ENCODE data around the gene SORL1-AS1.
A peak's percentile ranks its signal among the peaks of the same experiment; 100 is the strongest.

Gene SORL1-AS1

GRCh38 chr11:121451178-121451985 lies 1.4 kb downstream of the SORL1-AS1 start:
- no peak for DNase-seq (ENCODE audit: low spot score)

DNA sequence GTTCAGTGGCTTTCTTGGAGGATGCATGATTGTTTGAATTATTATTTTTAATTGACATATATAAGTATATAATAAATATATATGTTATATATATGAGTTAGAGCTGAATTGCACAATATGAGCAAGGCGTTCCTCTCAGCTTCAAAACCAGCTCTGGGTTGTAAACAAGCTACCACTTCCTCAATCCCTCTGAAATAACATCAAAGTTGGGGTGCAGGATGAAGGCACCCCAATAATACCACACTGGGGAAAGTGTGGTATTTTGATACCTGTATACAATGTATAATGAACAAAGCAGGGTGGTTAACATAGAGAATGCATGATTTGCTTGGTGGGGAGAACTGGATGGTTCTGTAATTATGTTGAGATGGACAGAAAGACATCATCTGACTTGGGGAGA lies 2.4 kb downstream of the SORL1-AS1 start:
- no peak for DNase-seq (ENCODE audit: low spot score)

DNA sequence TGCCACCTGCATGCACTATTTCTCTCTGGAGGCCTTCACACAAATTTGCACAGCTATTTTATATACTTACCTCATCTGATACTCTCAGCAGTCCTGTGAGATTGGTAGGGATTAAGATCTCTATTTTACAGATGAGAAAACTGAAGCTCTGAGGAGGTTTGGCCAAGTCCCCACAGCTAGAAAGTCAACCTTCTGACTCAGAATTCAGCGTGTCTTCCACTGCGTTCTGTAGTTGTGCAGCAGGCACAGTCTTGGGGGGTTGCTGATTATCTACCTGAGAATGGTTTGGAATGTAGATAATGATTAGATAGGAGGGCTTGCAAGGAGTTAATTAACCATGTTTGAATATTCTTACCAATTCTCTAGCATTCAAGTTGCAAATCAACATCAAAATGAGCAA lies 3.1 kb downstream of the SORL1-AS1 start:
- DNase-seq (ENCODE audit: low spot score): no peak

DNA sequence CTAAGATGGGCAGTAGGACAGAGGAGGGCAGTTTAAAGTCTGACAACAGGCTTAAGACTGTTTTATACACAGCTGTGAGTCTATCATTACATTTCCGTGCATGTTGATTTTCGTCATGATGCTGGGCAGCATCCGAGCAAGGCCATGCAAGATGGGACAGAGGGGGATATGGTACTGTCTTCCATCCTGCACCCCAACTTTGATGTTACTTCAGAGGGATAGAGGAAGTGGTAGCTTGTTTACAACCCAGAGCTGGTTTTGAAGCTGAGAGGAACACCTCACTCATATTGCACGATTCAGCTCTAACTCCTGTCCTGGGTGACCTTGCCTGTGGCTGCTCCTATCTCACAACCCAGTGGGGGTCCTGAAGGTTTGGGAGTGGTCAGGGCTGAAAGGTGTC lies 3.6 kb downstream of the SORL1-AS1 start:
- no peak for DNase-seq (ENCODE audit: low spot score)

GRCh38 chr11:121448431-121448941 lies 4.3 kb downstream of the SORL1-AS1 start:
- no peak for DNase-seq (ENCODE audit: low spot score)

DNA sequence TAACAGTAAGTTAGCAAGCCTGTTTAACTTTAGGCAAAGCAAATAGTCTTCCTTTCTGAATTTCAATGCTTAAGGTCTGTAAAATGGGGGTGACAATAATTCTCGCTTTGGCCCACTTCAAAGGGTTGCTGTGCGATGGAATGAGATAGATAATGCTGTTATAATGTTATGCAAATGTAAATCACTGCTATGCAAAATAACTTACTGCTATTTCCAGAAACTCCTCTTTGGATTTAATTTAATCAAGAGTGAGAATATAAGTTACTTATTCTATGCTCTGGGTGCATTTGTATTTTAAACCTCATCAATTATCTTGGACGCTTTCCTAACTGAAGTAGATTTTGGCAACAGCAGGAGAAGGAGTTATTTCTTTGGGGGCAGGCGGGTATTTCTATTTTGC lies 4.8 kb downstream of the SORL1-AS1 start:
- no peak for DNase-seq (ENCODE audit: low spot score)

DNA sequence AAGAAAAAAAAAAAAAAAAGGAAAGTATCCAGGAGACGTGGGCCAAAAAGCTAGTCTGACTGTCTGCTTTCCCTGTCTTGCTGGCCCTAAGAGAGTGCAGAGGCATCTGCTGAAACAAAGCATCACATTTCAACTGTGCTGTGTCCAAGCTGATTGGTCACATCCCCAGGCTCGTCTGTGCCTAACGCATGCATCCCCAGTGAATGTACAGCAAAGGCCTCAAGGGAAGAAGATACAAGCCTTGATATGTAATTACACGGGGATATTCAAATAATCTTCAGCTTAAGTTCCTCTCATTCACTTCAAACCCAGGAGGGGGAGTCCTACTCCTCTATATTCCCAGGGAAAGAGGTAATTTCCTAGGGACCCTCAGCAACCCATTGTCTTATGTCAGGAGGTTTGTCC lies 6.0 kb downstream of the SORL1-AS1 start:
- peak; percentile 35 for DNase-seq (ENCODE audit: low spot score)

- DNase-seq (ENCODE audit: low spot score): no peak
These were observed 7.5 kb downstream of the SORL1-AS1 start for GRCh38 chr11:121445071-121445768.

DNA sequence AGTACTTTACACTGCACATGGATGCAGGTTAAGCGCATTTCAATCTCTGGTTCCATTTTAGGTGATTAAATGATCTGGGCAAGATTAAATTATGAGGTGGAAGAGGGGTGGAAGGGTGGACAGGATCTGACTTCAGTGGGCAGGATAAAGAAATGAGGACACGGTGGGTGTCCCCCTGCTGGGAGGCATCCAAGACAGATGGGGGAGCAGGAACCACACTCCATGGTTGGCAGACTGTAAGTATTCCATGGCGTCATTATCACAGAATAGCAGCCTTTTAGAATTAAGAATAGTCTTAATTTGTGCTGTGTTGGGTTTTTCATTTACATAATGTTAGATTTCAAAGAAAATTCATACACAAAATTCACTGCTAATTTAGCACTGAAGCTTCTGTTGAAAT lies 8.2 kb downstream of the SORL1-AS1 start:
- DNase-seq (ENCODE audit: low spot score): no peak

DNA sequence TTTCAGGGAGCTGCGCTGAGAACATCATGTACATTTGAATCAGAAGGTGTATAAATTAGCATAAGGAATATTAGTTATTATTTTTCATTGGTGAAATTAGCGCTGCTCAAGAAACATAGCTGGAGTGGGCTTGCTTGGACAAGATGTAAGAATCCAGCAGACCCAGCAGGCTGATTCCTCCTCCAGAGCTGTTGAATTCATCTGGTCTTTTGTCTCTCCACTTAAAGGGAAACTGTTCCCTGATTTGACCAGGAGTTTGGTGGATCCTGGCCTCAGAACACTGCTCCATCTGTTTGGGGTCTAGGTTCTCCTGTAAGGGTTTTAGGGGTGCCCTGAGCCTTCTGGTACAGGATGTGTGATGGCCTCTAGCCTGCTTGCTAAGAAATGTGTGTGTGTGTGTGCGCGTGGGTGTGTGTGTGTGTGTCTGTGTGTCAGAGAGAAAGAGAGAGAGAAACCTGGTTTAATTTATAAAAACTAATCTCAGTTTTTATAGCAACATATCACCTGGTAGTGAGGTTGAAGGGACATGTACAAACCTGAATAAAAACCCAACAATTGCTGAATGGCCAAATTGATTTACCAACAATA lies 9.0 kb downstream of the SORL1-AS1 start:
- DNase-seq (ENCODE audit: low spot score): no peak

GRCh38 chr11:121441521-121441920 lies 11.2 kb downstream of the SORL1-AS1 start:
- DNase-seq (ENCODE audit: low spot score): no peak

- DNase-seq (ENCODE audit: low spot score): no peak
These were observed 13.0 kb downstream of the SORL1-AS1 start for GRCh38 chr11:121439759-121440158.

GRCh38 chr11:121439337-121439736 lies 13.4 kb downstream of the SORL1-AS1 start:
- DNase-seq (ENCODE audit: low spot score): no peak

- DNase-seq (ENCODE audit: low spot score): no peak
These were observed 15.1 kb downstream of the SORL1-AS1 start for GRCh38 chr11:121437686-121438078.

DNA sequence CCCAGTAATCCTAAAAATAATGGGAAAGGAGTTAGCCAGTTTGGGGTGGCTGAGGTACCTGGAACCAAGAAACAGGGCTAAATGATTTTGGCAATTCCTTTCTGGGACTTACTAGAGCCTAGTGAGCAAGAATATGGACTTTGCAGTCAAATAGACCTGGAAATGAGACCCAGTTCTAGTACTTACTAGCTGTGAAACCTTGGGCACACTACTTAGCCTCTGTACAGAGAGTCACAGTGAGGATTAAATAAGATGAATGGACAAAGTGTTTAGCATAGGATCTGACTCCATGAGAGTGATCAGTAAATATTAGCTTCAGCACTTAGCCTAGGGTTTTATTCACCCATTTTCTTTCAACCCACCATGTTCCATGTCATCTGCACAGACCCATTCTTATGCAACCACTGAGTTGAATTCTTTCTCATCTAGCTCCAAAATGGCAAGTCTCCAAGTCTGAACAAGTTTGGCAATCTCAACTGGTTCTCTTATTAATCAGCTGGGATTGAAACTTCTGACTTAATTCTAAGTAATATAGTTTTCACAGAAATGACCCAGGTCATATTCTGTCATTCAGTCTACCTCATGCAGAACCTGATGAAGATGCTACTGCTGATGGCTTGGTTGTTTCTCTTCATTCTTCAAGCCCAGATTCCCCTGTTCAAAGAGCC lies 15.6 kb downstream of the SORL1-AS1 start:
- no peak for DNase-seq (ENCODE audit: low spot score)

GRCh38 chr11:121435551-121436511 lies 16.9 kb downstream of the SORL1-AS1 start:
- DNase-seq (ENCODE audit: low spot score): no peak

DNA sequence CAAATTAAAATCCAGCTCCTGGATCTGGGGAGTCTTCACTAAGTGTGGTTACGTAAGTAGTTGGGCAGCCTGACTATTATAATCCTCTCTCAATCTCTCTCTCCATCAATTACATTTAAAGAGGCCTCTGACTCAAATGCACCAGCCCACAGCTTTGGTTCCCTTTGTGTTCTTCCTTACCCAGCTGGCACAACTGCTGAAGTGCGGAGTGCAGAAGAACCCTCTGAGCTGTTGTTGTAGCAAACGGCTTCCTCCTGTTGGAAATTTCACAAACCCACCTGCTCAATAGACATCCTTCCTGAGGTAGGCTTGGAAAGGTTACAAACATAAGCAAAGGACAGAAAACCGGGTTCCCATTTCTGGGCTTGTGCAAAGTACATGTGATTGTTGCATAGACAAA lies 17.6 kb downstream of the SORL1-AS1 start:
- no peak for DNase-seq (ENCODE audit: low spot score)

DNA sequence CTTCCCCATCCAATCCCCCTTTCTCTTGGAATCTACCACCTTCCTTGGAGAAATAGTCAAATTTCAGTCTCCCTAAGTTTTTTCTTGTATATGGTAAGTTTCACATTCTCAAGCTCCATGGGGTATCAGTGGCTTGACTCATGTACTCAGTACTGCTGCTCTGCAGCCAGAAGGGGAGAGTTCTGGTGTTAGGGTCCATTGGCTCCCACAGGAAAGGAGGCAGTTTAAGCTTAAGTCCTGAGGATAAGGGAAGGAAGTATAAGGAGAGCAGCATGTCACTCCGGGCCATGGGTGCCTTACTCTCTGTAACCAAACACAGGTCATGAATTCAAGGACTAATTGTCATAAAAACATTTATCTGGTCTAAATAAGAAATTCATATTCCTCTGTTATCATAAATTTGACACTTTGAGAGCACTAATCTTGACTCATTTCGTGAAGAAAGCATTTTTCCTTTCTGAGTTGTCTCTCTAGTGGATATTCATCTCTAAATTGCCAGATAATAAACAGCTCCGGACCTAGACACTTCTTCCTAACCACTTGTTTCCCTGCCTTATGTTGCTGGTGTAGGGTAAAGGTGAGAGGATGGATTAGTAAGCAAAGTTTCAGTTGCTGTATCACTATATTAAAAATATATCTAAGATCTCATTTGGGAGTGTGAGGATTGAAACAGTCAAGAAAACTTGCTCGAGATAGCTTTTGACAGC lies 20.8 kb downstream of the SORL1-AS1 start:
- no peak for DNase-seq (ENCODE audit: low spot score)

DNA sequence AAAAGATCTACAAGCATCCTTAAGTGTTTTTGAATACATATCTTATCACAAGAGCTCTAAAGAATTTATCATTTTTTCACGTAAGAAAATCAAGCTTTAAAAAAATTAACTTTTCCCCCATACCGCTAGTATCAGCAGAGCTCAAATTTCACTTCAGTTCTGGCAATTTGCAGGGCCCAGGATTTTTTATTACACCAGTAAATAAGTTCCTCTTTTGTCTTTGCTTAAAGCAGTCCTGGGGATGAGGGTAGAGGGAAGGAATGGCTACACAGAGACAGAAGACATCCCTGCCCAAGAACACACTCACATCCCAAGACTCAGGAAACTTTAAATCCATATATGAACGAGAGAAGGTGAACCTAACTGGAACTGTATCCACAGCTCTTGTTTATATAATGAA lies 23.2 kb downstream of the SORL1-AS1 start:
- DNase-seq (ENCODE audit: low spot score): no peak

DNA sequence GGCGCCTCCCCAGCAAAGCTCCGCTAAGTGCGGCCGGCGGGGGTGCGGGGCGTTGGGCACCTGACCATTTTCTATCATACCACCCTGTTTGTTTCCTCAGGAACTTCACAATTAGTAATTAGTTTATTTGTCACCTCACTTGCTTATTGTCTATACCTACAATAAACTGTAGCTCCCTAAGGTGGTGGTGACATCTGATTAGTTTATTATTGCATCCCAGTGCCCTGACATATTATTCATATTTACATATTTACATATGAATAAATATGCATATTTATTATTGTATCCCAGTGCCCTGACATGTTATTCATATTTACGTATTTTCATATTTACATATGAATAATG lies 25.4 kb downstream of the SORL1-AS1 start:
- DNase-seq (ENCODE audit: low spot score): no peak
